GM18519 (cell line): Measurements from ENCODE around the gene HOXB5.

Experiments
- ATAC-seq: cut with Tn5 transposase; IDR thresholded peaks from one replicate; pipeline ENCODE4 v1.9.1; 2021; ENCODE audit warnings: mild to moderate bottlenecking, moderate library complexity; ENCODE audit not compliant: unreplicated experiment, low FRiP score

HOXB5 gene

GRCh38 chr17:48592057-48592514 is 1.5 kb downstream of the HOXB5 start:
- ATAC-seq, result no peak

- ATAC-seq, result no peak
Observed at GRCh38 chr17:48591255-48592056, 2.1 kb downstream of the HOXB5 start.

- no peak for ATAC-seq
Observed at GRCh38 chr17:48590607-48591161, 2.9 kb downstream of the HOXB5 start.

DNA sequence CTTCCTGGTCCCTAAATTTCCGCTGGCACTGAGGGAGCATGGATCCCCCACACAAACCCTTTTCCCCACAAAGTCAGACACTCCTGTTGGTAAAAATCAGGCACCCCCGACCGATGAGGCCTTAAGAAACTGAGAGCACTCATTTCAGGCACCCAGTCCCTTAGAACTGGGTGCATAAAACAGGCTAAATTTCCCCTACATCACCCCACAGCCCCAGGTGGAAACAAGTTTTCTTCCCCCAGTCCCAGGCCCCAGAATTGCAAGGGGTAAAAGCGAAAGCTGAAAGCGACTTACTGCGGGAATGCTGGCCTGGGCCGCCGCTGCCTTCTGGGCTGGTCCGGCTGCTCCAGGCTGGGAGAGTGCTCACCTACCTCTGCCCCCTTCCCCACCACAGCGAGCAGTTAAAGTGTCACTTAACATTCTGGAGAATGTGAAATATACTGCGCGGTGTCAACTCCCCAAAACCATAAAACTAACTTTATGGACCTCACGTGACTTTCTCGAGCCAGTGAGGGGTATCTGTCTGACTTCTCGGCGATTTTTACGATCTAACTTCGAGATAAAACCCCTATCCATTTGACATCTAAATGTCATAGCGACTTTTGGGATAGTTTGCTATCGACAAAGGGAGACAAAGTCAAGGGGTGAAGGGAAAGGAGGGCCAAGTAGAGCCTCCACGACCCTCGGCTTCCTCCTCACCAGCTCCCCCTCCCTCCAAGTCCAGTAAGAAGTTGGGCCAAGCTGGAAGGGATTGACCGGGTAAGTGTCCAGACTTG is 3.6 kb downstream of the HOXB5 start, which contains the start of gene HOXB3:
Gene HOXB3, minus strand, starts transcription at position 411 of the 776 bp plus-strand sequence. CDS start 37,767 bp downstream, outside the sequence.
- no peak for ATAC-seq

DNA sequence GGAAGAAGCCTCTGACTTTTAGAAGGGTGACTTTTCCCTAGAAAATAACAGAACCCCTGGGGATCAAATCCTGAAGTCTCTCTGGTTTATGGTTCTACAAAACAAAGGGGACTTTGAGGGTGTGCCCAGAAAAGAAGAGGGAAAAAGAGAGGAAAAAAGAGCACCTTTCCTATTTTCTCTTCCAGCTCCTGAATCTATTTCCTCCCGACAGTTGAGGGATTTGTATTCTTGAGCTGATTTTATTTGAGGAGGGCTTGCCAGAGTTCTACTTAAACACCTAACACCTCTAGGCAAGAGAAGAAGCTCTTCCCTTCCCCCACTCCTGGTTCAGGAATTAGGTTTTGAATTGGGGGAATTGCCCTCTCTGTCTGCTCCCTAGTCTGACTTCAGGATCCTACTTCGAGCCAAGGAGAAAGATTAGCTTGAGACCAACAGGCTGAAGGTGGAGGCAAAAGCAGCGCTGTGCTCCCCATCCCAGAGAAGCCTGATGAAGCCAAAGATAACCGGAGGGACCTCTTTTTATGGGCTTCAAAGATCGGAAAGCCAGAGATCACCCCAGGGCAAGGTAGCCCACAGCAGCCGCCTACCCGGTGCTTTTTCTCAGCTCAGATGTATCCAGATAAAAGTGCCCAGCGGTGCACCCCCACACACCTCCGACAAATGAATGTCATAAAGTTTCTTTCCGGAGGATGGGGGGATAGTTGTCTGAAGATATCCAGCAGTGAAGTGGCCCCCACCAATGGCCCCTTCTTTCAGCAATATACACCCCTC is 4.3 kb downstream of the HOXB5 start:
- no peak for ATAC-seq

DNA sequence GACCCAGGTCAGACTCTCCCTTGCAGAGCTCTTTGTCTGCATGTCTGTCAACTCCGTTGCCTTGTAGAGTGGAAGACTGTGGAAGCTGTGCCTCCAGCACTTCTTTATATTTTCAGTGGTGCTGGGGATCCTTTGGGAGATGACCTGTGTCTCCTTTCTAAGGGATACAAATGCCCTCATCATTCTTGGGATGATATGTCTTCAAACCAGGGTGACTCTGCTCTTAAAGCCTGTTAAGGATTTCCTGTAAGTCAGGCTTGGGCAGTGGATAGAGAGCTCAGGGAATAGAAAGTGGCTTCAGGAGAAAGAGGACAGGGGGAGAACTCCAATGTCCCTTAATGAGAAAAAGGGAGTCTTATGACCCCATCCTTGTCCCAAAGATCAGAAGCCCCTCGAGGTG is 5.1 kb downstream of the HOXB5 start:
- no peak for ATAC-seq

DNA sequence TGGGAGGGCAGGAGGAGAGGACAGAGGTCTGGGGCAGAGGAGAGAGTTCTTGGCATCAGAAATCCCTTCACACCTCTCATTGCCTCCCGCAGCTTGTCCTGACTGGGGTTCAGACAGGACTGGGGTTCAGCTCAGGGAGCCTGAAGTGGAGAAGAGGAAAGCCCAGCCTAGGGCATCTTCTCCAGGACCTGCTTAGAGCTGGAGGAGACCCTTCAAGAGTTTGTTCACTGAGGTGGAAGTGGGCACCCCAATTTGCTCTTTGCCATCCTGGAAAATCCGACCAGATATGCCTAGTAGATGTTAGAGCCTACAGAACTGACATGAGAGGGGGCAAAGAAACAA is 5.5 kb downstream of the HOXB5 start:
- no peak for ATAC-seq

DNA sequence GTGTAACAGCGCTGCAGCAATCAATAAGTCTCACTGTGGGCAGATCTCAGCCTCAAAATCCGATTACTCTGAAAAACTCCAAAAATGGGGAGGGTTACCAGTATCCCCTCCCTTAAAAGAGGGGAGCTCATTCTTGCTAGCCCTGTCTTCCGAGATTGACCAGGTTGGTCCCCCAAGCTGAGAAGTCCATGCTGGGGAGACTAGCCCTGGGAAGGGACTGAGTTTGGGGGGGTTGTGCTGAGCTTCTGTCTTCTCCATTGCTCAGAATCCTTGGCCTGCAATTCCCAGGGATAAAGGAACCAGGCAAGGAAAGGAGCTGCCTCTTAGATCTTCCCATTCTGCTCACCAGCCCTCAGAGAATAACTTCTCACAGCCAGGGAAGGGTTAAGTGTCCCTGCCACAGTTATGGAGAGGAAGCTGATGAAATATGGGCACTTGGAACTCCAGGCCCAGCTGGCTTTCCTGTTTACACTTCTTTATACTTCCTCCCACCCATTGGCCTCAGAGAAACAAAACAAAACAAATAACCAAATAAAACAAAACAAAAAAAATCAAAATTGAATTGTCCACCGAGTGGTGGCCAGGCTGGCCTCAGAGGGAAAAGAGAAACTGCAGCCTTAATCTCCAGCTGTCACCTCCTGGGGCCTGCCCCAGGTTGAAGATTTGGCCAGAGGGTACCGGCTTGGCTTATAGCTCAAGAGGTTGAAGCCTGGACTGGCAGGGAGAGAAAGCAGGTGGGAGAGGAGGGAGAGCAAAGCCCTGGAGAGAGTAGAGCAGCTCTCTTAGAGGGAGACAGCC is 6.1 kb downstream of the HOXB5 start:
- no peak for ATAC-seq

DNA sequence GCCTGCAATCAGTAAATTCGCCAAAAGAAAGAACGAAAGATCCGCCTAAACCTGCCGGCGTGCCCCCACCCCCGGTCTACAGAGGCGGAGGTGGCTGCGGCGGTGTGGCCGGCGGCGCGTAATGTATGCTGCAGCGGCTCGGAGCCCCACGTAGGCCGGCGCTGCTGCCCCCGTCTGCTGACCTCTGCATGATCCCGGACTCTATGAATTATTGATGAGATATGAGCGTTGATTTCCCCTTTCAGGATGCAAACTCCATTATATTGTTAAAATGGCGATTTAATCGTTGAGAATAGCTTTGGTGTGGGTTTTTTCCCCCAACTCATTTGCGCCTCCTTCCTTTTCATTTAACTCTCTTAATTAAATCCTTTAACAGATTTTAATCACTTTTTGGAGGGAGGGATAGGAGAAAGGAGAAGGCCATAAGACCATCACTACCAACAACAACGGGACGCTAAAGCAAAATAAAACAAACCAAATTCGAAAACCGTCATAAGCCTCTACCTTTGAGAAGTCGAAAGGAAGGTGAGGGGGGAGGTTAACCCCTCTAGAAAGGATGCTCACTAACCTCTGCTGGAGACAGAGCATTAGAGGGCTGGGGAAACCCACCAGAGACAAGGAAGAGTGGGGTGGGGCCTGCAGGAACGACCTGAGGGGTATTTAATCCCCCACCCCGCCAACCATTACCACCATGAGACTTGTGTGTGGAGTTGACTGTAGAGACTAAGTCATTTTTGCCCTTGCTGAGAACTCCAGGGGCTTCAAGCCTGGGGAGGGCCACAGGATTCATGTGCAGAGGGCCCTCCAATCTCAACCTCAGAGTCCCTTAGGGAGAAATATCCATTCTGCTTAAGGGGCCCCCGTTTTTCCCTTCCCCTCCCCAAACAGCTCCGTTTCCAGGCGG is 7.0 kb downstream of the HOXB5 start:
- no peak for ATAC-seq

DNA sequence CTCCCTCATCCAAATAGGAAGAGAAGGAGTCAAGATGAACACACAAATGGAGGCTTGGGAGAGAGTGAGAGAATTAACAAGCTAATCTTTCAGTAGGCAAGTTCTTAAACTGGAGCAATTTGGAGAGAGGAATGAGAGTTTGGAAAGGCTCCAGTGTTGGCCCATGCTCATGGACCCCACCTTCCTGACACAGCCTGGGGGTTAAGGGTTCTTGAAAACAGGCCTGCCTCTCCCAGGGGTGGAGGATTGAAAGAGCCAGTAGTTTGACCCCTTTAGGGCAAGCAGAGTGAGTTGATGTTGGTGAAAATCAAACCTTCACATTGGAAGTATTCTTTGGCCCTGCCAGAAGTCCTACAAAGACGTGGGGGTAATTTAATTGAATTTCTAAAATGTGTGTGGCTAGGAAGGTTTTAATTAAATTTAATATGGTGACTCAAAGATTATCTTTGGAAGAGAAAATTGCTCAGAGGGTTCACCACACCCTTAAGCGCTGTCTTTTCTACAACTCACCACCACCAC is 9.3 kb downstream of the HOXB5 start:
- ATAC-seq, result no peak

DNA sequence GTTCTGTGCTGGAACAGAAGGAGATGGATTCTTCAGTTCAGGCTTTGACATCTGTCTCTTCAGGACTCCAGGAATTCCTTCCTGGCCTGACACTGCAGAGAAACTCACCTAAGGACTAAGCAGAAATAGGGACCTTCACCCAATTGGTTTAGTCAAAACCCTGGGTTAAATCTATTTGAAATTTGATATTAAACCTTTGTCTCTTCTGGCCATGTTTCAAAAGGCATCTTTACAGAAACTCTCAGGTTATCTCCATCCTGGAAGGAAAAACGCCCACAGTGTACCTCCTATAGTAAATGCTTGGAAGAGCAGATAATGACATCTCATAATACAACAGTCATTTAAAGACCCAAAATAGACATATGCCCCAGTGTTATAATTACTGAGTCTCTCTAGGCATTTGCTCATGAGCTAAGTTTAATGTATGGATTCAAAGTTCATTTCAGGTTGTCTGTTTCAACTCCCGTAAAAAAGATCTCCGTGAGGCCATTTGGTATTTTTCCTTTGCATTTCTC is 9.8 kb downstream of the HOXB5 start:
- no peak for ATAC-seq

GRCh38 chr17:48582750-48583069 is 10.9 kb downstream of the HOXB5 start:
- ATAC-seq, result no peak

DNA sequence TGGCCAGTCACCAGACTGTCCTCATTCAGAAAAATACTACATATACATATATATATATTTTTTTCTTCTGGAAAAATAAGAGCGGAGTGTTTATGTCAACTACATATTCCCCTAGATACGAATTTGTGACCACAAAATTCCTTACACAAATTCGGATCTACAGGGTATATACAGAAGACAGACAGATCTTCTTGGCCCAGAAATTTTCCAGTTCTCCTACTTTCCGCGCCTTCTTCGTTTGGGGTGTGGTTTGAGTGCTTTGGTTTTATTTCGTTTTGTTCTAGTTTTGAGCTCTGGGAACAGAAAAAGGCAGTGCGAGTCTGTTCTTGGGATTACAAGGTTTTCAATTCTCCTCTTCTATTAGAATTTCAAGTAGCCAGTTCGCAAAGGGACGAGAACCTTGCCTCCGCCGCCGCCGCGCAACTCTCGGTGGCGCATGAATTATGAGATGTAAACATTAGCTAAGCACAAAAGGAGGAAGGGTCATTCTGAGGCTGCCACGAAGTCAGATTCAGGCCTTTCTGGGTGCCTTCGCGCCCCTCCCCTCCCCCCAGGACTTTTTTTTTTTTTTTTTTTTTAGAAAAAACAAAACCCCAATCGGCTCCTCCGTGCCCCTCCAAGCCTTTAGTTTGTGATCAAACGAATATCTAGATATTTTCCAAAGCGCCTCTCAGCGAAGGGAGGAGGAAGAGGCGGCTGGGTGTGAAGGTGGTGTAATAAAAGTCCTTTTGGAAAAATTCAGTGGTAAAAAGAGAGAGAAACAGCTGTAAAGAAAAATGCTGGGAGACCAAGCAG is 13.6 kb downstream of the HOXB5 start:
- ATAC-seq, result no peak

DNA sequence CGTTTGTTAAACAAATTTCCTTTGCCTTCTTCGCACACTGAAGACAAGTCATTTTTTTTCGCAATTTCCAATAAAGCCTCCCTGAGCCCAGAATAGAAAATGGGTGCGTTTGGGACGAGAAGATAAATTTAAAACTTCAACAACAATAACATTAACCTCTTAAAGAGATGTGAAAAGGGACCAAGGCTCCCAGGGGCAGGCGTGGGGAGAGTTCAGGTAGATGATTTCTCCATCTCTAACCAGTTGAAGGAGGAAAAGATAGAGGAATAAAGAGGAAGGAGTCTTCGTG is 14.2 kb downstream of the HOXB5 start:
- no peak for ATAC-seq

- ATAC-seq, result no peak
Observed at GRCh38 chr17:48578616-48579470, 14.7 kb downstream of the HOXB5 start.

GRCh38 chr17:48577946-48578615 is 15.5 kb downstream of the HOXB5 start, which contains the start of gene HOXB4:
TSS of gene HOXB4 (minus strand) at chr17:48578350. CDS start at chr17:48578319, 31 bp downstream.
- no peak for ATAC-seq
